OCI-LY7 (cell line): ENCODE results near the gene ISG15. TPM values are rescaled to one million over a fixed set of nuclear protein-coding genes. Genes with fewer than 3 reads are reported as not detected.

ENCODE experiments used
- BruUV-seq: library from RNA; stranded (reverse); fragments of 400-500 nt; replicated peaks from 2 replicates; lab custom pipeline; 2021; lab: Mats Ljungman, UMichigan
- CTCF ChIA-PET: fragments of 300-600 bp; sonication (Branson Sonifier 250); formaldehyde crosslinking; loops from one replicate; lab custom pipeline; 2022; ENCODE audit warnings: antibody characterized with exemption; ENCODE audit not compliant: unreplicated experiment; lab: Charles Lee
- POLR2A ChIA-PET: fragments of 300-600 bp; sonication (Branson Sonifier 250); formaldehyde crosslinking; loops from one replicate; lab custom pipeline; 2022; ENCODE audit warnings: antibody characterized with exemption; lab: Charles Lee
- DNase-seq: peaks from one replicate; pipeline ENCODE4 v3.0.0-alpha.2; 2015; ENCODE audit warnings: low spot score
- H2AFZ ChIP-seq: fragments of 200-600 bp; sonication (generic), shearing (Covaris generic); 2 replicates; pipeline ENCODE4 v1.6.1; 2014; ENCODE audit warnings: mild to moderate bottlenecking, antibody characterized with exemption, low read length, moderate library complexity
- H3K27ac ChIP-seq: fragments of 200-600 bp; sonication (generic); 2 replicates; pipeline ENCODE4 v1.5.1; 2014; ENCODE audit warnings: mixed run types, low read depth, mild to moderate bottlenecking, moderate library complexity, low read length, inconsistent platforms; ENCODE audit not compliant: poor library complexity, severe bottlenecking
- H3K36me3 ChIP-seq: fragments of 200-600 bp; sonication (generic); 2 replicates; pipeline ENCODE4 v1.6.1; 2014; ENCODE audit warnings: mild to moderate bottlenecking, antibody characterized with exemption, low read length, moderate library complexity, mixed read lengths; ENCODE audit not compliant: insufficient read depth
- H3K4me1 ChIP-seq: fragments of 200-600 bp; sonication (generic); 2 replicates; pipeline ENCODE4 v1.5.1; 2014; ENCODE audit warnings: mild to moderate bottlenecking, low read length; ENCODE audit not compliant: insufficient read depth, poor library complexity, severe bottlenecking
- H3K4me2 ChIP-seq: fragments of 200-600 bp; sonication (generic); 2 replicates; pipeline ENCODE4 v1.6.1; 2014; ENCODE audit warnings: mild to moderate bottlenecking, low read length
- H3K4me3 ChIP-seq: fragments of 200-600 bp; sonication (generic); 2 replicates; pipeline ENCODE4 v1.5.1; 2014; ENCODE audit warnings: mild to moderate bottlenecking, low read depth, low read length; ENCODE audit not compliant: poor library complexity, severe bottlenecking
- H3K79me2 ChIP-seq: fragments of 200-600 bp; sonication (generic); 2 replicates; pipeline ENCODE4 v1.6.1; 2016; ENCODE audit warnings: low read depth, mild to moderate bottlenecking, low read length, moderate library complexity, mixed read lengths; ENCODE audit not compliant: insufficient read depth
- H3K9me2 ChIP-seq: fragments of 200-600 bp; sonication (generic); 2 replicates; pipeline ENCODE4 v1.6.1; 2016; ENCODE audit warnings: mild to moderate bottlenecking, low read length, mixed read lengths; ENCODE audit not compliant: insufficient read depth
- H3K9me3 ChIP-seq: fragments of 200-600 bp; sonication (generic); 2 replicates; pipeline ENCODE4 v1.6.1; 2014; ENCODE audit warnings: mild to moderate bottlenecking, mixed run types, low read length, mixed read lengths
- H4K20me1 ChIP-seq: fragments of 200-600 bp; sonication (generic); 2 replicates; pipeline ENCODE4 v1.6.1; 2014; ENCODE audit warnings: mild to moderate bottlenecking, antibody characterized with exemption, low read length, moderate library complexity, mixed read lengths; ENCODE audit not compliant: insufficient read depth
- EZH2phosphoT487 ChIP-seq: fragments of 200-600 bp; sonication (generic); IDR thresholded peaks from 2 replicates; pipeline ENCODE4 v1.6.1; 2018; ENCODE audit warnings: low read depth, borderline replicate concordance, mild to moderate bottlenecking, mixed run types, antibody characterized with exemption, low read length, moderate library complexity, mixed read lengths
- intact Hi-C: fragments of 100-400 bp; cut with micrococcal nuclease; formaldehyde crosslinking; loops from one replicate; pipeline ENCODE4 v1.10.0; 2022; ENCODE audit not compliant: unreplicated experiment
- total RNA-seq, 2 experiments: library from RNA; depleted of rRNA in 1 of 2; stranded (reverse); fragments of >200 nt in 1 of 2; shearing (Covaris generic) in 1 of 2; gene quantifications; 2 replicates each; pipeline ENCODE4 v1.2.3, GENCODE V29; 2014 to 2022
- TF ChIP-seq, protein P1 (sequence below): fragments of 200-600 bp; sonication (generic); conservative IDR thresholded peaks from 2 replicates; pipeline ENCODE4 v1.5.1; 2014; ENCODE audit warnings: mild to moderate bottlenecking, antibody characterized with exemption, low read length, moderate library complexity, mixed read lengths

Gene ISG15
- total RNA-seq, 2 experiments from 2014 or later = 65.4 to 110 TPM

DNA sequence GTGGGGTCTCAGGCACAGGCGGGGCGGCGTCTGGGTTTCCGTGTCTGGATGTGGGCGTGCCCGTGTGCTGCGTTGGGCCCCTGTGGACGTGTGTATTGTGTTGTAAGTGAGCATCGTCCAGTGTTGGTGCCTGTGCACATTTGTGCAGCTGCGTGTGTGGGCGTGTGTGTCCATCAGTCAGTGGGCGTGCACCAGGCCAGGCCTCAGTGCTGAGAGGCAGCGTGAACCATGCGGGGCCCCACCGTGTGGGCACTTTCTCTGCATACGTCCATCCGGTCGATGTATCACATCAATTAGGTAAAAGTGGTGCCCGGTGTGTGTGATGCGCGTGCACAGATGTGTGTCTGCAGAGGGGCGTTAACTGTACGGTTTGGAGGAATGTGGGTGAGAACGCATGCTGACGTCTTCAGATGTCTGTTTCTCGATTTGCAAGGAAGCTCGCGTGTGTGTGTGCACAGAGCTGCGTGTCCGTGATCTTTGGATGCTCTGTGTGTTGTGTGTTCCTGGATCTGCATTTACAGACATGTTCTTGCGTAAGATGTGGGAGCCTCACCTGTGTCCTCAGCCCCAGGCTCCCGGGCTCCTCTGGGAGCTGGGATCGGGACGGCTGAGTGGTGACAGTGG lies 31.3 kb downstream of the ISG15 start:
- BruUV-seq = no TSS peak
- POLR2A ChIA-PET = no interaction called here

DNA sequence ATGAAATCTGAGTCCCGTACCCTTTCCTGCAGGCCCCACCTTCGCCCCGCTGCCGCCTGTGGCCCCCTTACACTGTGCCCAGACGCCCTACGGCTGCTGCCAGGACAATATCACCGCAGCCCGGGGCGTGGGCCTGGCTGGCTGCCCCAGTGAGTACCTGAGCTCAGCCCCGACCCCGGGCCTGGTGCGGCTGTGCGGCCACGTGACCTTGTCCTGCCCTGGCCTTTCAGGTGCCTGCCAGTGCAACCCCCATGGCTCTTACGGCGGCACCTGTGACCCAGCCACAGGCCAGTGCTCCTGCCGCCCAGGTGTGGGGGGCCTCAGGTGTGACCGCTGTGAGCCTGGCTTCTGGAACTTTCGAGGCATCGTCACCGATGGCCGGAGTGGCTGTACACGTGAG lies 31.8 kb downstream of the ISG15 start:
- no peaks in the 10 kb centered on the region for H3K9me3 ChIP-seq
- H3K9me2 ChIP-seq = no peaks in the 10 kb centered on the region
- H3K4me2 ChIP-seq = no peak overlapping the region
- no peak overlapping the region for H2AFZ ChIP-seq
- BruUV-seq = no TSS peak
- no peak overlapping the region for H3K4me3 ChIP-seq
- no peak overlapping the region for H3K27ac ChIP-seq
- H3K4me1 ChIP-seq = peaks cover 5% of the 10 kb centered on the region
- intact Hi-C loops = no loop called here
- no peaks in the 10 kb centered on the region for H3K79me2 ChIP-seq
- H3K36me3 ChIP-seq = no peaks in the 10 kb centered on the region
- POLR2A ChIA-PET = no interaction called here
- no peaks in the 10 kb centered on the region for H4K20me1 ChIP-seq
- CTCF ChIA-PET = no interaction called here
- no peak for TF ChIP-seq EZH2phosphoT487
- TF ChIP-seq, protein P1, sequence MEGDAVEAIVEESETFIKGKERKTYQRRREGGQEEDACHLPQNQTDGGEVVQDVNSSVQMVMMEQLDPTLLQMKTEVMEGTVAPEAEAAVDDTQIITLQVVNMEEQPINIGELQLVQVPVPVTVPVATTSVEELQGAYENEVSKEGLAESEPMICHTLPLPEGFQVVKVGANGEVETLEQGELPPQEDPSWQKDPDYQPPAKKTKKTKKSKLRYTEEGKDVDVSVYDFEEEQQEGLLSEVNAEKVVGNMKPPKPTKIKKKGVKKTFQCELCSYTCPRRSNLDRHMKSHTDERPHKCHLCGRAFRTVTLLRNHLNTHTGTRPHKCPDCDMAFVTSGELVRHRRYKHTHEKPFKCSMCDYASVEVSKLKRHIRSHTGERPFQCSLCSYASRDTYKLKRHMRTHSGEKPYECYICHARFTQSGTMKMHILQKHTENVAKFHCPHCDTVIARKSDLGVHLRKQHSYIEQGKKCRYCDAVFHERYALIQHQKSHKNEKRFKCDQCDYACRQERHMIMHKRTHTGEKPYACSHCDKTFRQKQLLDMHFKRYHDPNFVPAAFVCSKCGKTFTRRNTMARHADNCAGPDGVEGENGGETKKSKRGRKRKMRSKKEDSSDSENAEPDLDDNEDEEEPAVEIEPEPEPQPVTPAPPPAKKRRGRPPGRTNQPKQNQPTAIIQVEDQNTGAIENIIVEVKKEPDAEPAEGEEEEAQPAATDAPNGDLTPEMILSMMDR = no peak
- no peak for DNase-seq

More for the DNA sequence above, 31.3 kb downstream of the ISG15 start:
- CTCF ChIA-PET = no interaction called here
- Histone ChIP-seq H3K4me3 (no peak overlapping the region), H3K79me2 (no peaks in the 10 kb centered on the region), H3K4me1 (peaks cover 6% of the 10 kb centered on the region), H3K27ac (no peak overlapping the region), H3K9me2 (no peaks in the 10 kb centered on the region), H3K36me3 (no peaks in the 10 kb centered on the region), H4K20me1 (no peaks in the 10 kb centered on the region), H3K9me3 (no peaks in the 10 kb centered on the region), H2AFZ (no peak overlapping the region), H3K4me2 (no peak overlapping the region)
- no peak for DNase-seq
- intact Hi-C loops = no loop called here
- no peak for TF ChIP-seq EZH2phosphoT487
- TF ChIP-seq, protein P1 = no peak

DNA sequence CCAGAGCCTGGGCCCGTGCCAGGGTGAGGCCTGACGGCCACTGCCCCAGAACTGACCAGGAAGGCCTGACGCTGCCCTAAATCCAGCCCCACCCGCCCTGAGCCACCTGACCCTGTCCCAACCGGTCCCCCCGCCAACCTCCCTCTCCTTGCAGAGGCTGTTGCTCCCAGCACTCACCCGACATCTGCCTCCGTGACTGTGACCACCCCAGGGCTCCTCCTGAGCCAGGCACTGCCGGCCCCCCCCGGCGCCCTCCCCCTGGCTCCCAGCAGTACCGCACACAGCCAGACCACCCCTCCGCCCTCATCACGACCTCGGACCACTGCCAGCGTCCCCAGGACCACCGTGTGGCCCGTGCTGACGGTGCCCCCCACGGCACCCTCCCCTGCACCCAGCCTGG lies 32.9 kb downstream of the ISG15 start:
- ChIA-PET POLR2A (no interaction called here), CTCF (no interaction called here)
- H3K9me3 ChIP-seq = no peaks in the 10 kb centered on the region
- no TSS peak for BruUV-seq
- no peaks in the 10 kb centered on the region for H3K4me1 ChIP-seq
- H3K27ac ChIP-seq = no peak overlapping the region
- H3K9me2 ChIP-seq = no peaks in the 10 kb centered on the region
- no peaks in the 10 kb centered on the region for H3K36me3 ChIP-seq
- TF ChIP-seq, protein P1 = no peak
- no peak for TF ChIP-seq EZH2phosphoT487
- no peak overlapping the region for H3K4me2 ChIP-seq
- H4K20me1 ChIP-seq = no peaks in the 10 kb centered on the region
- H3K4me3 ChIP-seq = no peak overlapping the region
- no peaks in the 10 kb centered on the region for H3K79me2 ChIP-seq
- intact Hi-C loops = no loop called here
- DNase-seq = no peak
- no peak overlapping the region for H2AFZ ChIP-seq
